Measurements from ENCODE around the gene GID4.
A peak's percentile ranks its signal among the peaks of the same experiment; 100 is the strongest.
"Not testable (repeated sequence)": the region's sequence is repeated elsewhere in the genome, so short reads cannot be mapped to it uniquely, and the experiment has no call there.

Gene GID4

DNA sequence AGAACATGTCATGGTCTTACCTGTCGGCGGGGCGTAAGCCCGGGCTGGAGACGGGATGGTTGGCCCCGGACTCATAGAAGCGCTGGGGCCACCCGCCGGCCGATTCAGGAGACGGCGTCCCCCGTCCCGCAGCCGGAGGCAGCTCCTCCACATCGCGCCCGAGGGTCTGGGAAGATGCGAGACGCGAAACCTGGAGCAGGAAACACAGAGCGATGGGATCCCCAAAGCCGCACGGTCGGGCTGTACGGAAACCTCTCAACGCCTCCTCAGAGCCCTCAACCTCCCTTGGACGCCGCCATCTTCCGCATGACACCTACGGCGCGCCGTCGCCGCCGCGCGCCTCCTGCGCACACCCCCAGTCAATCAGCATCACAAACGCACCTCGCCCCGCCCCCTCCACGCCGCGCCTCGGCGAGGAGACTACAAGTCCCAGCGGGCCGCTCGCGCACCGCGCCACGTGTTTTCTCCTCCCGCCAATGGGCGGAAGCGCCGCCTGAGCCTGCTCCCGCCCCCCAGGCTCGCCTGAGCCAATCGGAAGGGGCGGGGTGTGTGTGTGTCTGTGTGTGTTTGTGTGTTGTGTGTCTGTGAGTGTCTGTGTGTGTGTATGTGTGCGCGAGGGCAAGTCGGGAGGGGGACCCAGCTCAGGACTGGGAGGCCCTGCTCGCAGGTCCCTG is at the start of gene GID4, which contains the start of gene ATPAF2:
TSS of gene GID4 (plus strand) at position 548 of the 674 bp plus-strand sequence. CDS start at position 605, 57 bp downstream.
TSS of gene ATPAF2 (minus strand) at position 308 of the 674 bp plus-strand sequence. CDS start at position 153, 155 bp downstream.
- DNase-seq (ENCODE audit: low read depth), result peak; percentile 100

GRCh38 chr17:17989618-17990017 is 49.6 kb upstream of the GID4 start:
- no peak for DNase-seq (ENCODE audit: low read depth)

DNA sequence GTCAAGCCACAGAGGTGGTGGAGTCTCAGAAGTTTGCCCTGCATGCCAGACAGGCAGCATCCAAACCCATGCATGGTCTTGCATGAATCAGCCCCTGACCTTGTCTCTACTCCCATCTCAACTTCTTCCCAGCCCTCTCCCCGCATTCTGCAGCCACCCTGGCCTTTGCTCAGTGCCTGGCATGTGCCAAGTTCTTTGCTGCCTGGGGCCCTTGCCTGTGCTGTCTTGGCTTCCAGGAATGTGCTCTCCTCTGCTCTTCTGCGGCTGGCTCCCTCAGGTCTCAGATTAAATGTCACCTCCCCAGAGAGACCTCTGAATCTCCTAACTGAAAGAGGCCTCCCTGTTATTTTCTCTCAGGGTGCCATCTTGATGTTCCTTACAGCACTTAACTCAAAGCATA is 48.9 kb upstream of the GID4 start:
- no peak for DNase-seq (ENCODE audit: low read depth)

- DNase-seq (ENCODE audit: low read depth), result no peak
Measured at GRCh38 chr17:17993366-17993765, 45.8 kb upstream of the GID4 start.

DNA sequence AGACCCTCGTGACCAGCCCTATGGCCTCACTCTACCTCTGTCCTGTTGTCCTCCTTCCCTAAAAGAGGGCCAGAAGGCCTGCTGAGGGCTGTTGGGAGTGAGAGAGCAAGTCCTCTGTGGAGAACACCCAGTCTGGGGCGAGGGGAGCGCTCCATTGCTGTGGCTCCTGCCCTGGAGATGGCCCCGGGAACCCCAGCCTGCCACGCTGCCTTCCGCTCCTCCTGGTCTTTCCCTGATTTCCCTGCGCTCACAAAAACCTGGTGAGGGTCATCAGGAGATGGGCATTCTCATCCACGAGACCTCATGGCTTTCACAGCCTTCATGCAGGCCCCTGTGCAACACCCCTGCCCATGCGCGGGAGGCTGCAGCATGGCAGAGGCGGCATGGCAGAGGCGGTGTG is 45.4 kb upstream of the GID4 start:
- DNase-seq (ENCODE audit: low read depth), result no peak

DNA sequence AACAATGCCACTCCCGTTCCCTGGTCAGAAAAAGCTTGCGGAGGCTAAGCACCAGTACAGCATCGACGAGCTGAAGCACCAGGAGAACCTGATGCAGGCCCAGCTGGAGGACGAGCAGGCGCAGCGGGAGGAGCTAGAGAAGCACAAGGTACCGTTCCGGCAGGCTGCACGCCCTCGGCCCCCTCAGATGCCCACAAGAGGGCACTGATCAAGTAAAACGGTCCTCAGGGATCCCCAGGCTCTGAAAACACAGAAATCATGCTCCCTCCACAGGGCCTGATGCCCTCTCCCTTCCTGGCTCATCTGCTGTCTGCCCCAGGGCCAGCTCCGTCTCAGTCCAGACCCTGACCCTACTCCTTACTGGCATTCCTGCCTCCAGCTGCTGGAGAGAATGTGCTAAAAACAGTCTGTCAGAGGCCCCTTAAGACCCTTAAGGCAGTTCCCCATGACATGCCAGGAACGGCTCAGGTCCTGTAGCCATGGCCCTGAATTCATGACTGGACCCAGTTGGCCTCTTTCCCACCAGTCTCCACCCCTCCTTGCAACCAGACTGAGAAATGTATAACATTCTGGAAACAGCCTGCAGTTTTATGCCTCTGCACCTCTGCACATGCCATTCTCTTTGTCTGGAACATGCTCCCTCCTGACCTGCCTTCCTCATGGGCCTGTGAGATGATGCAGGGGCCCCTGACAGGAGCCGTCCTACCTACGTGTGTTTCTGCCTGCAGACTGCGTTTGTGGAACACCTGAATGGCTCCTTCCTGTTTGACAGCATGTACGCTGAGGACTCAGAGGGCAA is 44.7 kb upstream of the GID4 start:
- DNase-seq (ENCODE audit: low read depth), result no peak

GRCh38 chr17:17995887-17996286 is 43.3 kb upstream of the GID4 start:
- DNase-seq (ENCODE audit: low read depth), result not testable (repeated sequence)

DNA sequence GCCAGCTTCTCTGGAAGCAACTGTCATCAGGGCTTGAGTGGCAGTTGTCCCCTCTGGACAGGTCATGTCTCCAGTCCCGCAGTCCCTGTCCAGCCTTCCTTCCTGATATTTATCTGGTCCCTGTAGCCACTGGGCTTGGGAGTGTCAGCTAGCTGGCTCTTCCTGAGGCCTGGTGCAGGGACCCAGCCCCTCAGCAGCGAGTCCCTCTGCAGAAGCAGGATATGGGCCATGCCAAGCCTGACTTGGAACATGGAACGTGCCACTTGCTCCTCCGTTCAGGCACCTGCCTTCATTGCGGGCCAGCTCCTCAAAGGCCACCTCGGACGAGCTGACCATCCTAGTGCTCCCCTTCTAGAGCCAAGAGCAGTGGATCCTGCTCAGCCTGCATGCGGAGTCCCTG is 40.3 kb upstream of the GID4 start:
- DNase-seq (ENCODE audit: low read depth), result no peak

DNA sequence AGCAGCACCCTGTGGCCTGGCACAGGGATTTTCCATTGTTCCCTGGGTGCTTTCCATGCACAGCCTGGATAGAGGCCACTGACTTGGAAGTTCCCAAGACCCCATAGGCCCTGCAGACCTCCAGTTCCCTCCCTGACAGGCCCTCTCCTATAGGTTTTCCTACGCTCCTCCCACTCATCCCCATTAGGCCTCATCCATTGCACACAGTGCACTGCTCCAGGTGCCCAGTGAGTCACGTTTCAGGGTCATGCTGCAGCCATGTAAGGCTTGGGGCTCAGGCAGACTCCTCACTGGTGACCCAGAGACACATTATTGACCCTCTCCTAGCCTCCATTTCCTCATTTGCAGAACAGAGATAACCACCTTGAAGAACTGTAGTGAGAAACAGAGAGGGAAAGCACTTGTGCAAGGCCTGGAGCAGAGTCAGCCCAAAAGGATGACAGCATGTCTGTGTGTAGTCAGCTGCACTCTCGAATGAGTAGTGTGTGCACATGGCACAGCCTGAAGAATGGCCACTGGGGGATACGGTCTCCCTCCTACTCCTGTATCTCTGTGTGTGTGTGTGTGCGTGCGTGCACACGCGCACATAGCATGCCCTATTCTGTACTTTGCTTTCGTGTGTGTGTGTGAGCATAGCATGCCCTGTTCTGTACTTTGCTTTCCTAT is 39.7 kb upstream of the GID4 start:
- DNase-seq (ENCODE audit: low read depth), result no peak

DNA sequence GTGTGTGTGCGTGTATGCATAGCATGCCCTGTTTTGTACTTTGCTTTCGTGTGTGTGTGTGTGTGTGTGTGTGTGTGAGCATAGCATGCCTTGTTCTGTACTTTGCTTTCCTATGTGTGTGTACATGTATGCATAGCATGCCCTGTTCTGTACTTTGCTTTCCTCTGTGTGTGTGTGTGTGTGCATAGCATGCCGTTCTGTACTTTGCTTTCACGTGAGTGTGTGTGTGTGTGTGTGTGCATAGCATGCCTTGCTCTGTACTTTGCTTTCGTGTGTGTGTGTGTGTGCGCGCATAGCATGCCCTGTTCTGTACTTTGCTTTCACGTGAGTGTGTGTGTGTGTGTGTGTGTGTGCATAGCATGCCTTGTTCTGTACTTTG is 39.2 kb upstream of the GID4 start:
- DNase-seq (ENCODE audit: low read depth), result no peak

- DNase-seq (ENCODE audit: low read depth), result no peak
Measured at GRCh38 chr17:18002171-18002570, 37.0 kb upstream of the GID4 start.

DNA sequence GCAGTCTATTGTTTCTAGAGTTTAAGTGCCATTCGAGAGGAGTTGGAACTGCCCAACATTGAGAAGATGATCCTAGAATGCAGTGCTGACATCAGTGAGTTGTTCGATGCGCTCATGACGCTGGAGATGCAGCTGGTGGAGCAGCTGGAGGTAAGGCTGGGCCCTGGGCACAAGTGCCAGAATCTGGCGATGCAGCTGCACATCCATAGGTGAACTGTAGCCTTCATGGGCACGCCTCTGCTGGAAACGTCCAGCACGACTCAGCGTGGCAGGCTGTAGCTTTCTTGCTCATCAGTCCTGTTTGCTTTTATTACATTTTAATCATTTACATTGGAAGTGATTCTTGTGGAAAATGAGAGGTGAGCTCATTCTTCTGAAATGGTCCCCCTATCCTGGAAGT is 34.9 kb upstream of the GID4 start:
- DNase-seq (ENCODE audit: low read depth), result no peak

DNA sequence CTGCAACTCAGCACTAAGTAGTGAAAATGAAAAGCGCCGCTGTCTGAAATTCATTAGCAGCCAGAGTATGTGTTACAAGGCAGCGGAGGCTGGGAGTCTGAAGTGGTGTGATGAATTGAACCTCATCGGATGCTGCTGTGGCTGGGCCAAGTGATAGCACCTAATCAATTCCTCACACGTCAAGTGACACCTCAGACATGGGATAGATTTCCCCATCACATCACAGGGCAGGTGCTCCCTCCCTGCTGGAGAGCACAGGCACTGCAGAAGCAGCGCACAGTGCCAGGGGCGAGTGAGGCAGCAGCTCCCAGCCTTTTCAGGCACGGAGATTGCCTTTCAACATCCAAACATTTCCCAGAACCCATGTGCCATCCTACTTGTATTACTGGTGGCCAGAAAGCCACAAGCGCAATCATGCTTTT is 34.3 kb upstream of the GID4 start:
- DNase-seq (ENCODE audit: low read depth), result no peak

DNA sequence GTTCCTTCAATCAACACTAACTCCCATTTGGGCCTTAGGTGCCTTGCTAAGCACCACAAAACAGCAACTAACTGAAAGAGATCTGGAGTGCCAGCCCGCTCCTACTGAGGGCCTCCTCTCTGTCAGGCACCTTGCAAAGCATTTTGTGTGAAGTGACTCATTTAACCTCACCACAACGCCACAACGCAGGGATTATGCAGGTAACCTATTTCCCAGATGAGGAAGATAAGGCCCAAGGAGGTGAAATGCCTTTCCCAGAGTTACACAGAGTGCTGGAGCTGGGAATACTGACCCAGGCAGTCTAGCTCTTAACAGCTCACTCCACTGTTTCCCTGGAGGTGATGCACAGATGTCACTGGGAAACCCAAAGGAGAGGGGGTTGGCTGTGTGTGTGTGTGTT is 33.7 kb upstream of the GID4 start:
- no peak for DNase-seq (ENCODE audit: low read depth)

DNA sequence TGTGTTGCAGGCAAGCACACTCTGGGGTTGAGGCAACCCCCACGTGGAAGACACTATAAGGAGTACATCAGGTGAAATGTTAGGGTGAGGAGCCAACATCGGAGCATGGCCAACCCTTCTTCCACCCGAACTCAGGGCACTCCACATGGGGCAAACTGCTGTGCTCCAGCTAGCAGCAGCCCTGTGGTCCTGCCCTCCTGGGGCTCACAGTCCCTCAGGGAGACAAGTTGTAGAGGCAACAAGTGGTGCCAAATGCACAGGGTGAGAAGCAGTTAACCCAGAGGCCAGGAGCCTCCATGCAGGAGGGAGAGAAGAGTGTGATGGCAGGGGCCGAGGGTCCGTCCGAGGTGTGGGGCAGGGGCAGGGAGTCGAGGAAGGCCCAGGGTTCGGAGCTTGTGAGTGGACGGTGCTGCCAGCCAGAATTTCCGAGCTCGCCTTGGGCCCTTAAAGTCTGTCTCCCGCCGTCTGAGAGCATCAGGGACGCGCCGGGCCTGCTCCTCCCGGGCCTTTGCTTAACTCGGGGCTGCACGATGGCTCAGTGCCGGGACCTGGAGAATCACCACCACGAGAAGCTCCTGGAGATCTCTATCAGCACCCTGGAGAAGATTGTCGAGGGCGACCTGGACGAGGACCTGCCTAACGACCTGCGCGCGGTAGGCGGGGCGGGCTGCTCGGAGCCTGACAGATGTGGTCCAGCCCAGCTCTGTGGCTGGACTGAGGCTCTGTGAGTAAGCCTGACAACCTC is 32.5 kb upstream of the GID4 start:
- DNase-seq (ENCODE audit: low read depth), result no peak

DNA sequence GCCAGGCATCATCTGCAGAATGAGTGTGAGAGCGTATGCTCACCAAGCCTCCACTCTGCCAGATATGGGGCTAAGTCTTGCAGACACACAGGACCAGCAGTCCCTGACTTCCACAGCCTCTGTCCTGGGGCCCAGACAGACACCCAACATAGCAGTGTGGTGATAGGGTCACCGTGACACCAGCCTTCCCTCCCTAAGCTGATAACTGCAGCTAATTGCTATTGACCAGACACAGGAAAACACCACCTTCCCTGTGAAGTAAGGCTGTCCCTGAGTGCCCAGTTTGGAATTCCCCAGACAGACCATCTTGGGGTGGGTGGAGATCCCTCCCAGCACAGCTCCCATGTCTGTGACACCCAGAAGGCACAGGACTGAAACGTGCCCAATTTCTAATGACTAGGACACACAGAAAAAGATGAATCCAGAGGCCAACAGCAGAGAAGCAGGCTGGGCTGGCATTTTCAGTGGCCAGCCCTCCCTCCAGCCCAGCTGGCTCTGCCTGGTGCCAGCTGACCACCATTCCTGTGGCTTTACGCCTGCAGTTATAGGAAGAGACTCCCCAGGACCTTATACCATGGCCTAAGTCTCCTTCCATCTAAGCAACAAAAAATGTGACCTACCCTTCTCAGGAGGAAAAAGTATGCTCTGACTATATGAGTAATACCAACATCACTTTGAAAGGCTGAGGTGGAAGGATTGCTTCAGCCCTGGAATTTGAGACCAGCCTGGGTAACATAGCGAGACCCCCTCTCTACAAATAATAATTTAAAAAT is 30.5 kb upstream of the GID4 start:
- no peak for DNase-seq (ENCODE audit: low read depth)

GRCh38 chr17:18009609-18010420 is 29.4 kb upstream of the GID4 start:
- DNase-seq (ENCODE audit: low read depth), result no peak

DNA sequence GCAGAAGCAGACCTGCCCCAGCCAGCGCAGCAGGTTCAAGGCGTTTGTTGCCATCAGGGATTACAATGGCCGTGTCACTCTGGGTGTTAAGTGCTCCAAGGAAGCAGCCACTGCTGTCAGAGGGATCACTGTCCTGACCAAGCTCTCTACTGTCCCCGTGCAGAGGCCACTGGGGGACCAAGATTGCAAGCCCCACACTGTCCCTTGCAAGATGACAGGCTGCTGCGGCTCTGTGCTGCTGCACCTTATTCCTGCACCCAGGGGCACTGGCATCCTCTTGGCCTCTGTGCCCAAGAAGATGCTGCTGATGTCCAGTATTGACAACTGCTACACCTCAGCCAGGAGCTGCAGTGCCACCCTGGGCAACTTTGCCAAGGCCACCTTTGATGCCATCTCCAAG is 27.9 kb upstream of the GID4 start:
- DNase-seq (ENCODE audit: low read depth), result no peak

DNA sequence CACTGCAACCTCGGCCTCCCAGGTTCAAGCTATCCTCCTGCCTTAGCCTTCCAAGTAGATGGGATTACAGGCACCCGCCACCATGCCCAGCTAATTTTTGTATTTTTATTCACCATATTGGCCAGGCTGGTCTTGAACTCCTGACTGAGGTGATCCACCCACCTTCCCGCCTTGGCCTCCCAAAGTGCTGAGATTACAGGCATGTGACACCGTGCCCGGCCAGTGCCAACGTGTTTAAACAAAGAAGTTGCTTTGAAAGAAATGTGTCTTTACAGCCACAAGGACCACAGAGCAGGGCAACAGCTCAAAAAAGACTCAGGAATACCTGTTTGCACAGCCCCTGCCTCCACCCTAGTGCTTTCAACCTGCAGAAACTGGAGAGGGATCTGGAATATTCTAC is 25.2 kb upstream of the GID4 start:
- no peak for DNase-seq (ENCODE audit: low read depth)

DNA sequence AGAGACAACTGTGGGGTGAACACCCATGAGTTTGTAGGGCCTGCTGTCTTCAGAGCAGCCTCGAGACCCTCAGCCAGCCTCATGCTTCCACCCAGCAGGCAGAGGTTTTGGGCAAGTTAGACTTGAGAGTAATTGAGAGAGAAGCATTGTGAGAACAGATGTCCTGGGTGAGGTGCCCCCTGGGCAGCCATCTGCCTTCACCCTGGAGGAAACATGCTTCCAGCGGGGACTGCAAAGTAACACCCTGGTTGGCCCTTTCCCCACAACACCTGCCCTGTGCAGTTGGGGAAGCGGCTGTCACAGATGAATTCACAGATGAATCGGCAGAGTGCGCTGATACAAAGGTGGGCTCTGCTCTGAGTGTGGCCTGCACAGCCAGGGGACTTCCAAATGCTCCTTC is 23.6 kb upstream of the GID4 start:
- no peak for DNase-seq (ENCODE audit: low read depth)

- DNase-seq (ENCODE audit: low read depth), result no peak
Measured at GRCh38 chr17:18016426-18016825, 22.8 kb upstream of the GID4 start.

All from stimulated activated CD8-positive, alpha-beta memory T cell treated with anti-CD3 and anti-CD28 coated beads, Interleukin-12 subunit alpha, Interleukin-12 subunit beta, amount 100 ng/mL, for 4 hours (primary cell).